Stomach (tissue), 9 donors: ENCODE results near the gene SHLD1. TPM values are rescaled to one million over a fixed set of nuclear protein-coding genes. Genes with fewer than 3 reads are reported as not detected.

ENCODE experiments used
- DNase-seq, 2 donors: peaks; one replicate each; pipeline versions ENCODE4 v3.0.0 to v3.0.0-alpha.2; 2013 to 2019
- H3K27ac ChIP-seq, 5 donors: fragments of 200-600 bp in 4 of 5; sonication (generic) in 4 of 5; one replicate each; pipeline ENCODE4 v1.5.1; 2013 to 2019; ENCODE audit warnings: mild to moderate bottlenecking in 1 of 5, moderate library complexity in 1 of 5
- H3K27me3 ChIP-seq, 3 donors: fragments of 200-600 bp; sonication (generic); one replicate each; pipeline ENCODE4 v1.5.1; 2017 to 2019; ENCODE audit warnings: mixed run types in 1 of 3
- H3K36me3 ChIP-seq, 4 donors: fragments of 200-600 bp; sonication (generic); 1 replicate in 3 of 4; 2 replicates in 1 of 4; pipeline ENCODE4 v1.5.1; 2016 to 2019
- H3K4me1 ChIP-seq, 4 donors: fragments of 200-600 bp; sonication (generic); one replicate each; pipeline ENCODE4 v1.5.1; 2016 to 2019
- H3K4me3 ChIP-seq, 4 donors: fragments of 200-600 bp; sonication (generic) in 3 of 4; one replicate each; pipeline ENCODE4 v1.5.1; 2016 to 2019; ENCODE audit warnings: mild to moderate bottlenecking in 1 of 4
- H3K9me3 ChIP-seq, 4 donors: fragments of 200-600 bp; sonication (generic); one replicate each; pipeline ENCODE4 v1.5.1; 2016 to 2019
- CTCF ChIP-seq, 7 experiments: fragments of 450-650 bp in 4 of 7; fragments of 200-600 bp in 3 of 7; sonication (generic) in 3 of 7; IDR thresholded peaks; one replicate each; pipeline ENCODE4 v1.5.1; 2016 to 2019; ENCODE audit warnings: antibody characterized with exemption in 7 of 7, control low read depth in 2 of 7, mild to moderate bottlenecking in 1 of 7
- EP300 ChIP-seq: sonication (generic); formaldehyde crosslinking; IDR thresholded peaks from one replicate; pipeline ENCODE4 v1.6.1; 2017; ENCODE audit warnings: antibody characterized with exemption
- POLR2A ChIP-seq, 4 donors: fragments of 450-650 bp; IDR thresholded peaks; one replicate each; pipeline ENCODE4 v1.6.1; 2016; ENCODE audit warnings: antibody characterized with exemption in 4 of 4, control low read depth in 2 of 4, mild to moderate bottlenecking in 1 of 4, moderate library complexity in 1 of 4
- POLR2AphosphoS5 ChIP-seq, 3 donors: sonication (generic); formaldehyde crosslinking; IDR thresholded peaks; one replicate each; pipeline ENCODE4 v1.6.1; 2016; ENCODE audit warnings: antibody characterized with exemption in 3 of 3
- WGBS, 5 donors: extraction: QIAGEN DNeasy Blood & Tissue Kit in 3 of 5; methylation state at CpG; one replicate each; pipeline versions ENCODE4 v1.1.5 to v1.1.7; 2013 to 2018; 5-methylcytosine and 5-hydroxymethylcytosine counted together
- intact Hi-C: fragments of 100-400 bp; cut with DNase I; formaldehyde crosslinking; loops from one replicate; pipeline ENCODE4 v1.15.1; 2023; ENCODE audit warnings: low total_unique reads
- polyA plus RNA-seq, 3 donors: library from polyadenylated mRNA; stranded (reverse); fragments of 200-250 nt; gene quantifications; one replicate each; pipeline ENCODE4 v1.2.3, GENCODE V29; 2013
- total RNA-seq, 5 donors: library from RNA; depleted of rRNA; stranded (reverse); fragments of >200 nt; gene quantifications; one replicate each; pipeline versions ENCODE4 v1.1.0 to v1.2.3, GENCODE V29; 2014 to 2016
- donor health status: healthy with polysubstance abuse.
- donor health status: Bipolar disorder and iron deficiency.
- donor health status: healthy.

SHLD1 gene
- total and polyA plus RNA-seq, 8 donors = 1.3 to 10.5 (median 3.5) TPM; not detected in 1

DNA sequence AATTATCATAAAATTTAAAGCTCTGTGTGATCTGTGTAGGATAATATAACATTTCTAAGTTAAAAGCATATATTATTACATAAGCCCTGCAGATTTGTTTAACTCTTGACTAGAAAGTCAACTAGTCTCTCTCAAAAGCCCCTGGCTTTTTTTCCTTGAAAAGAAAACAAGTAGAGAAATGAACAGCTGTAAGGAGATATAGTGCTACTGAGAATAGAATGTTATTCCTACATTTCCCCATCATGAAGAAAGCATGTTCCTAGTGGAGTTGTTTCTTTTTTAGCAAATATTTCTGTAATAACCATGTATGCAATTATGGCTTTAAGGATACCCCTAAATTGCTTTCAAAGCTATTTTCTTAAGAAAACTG, 37.6 kb downstream of the SHLD1 start:
- Histone ChIP-seq H3K36me3 (peaks cover 0 to 7% (median 5%) of the 10 kb centered on the region in 4 donors), H3K4me1 (peaks cover 7 to 27% (median 26%) of the 10 kb centered on the region in 4 donors), H3K9me3 (no peaks in the 10 kb centered on the region), H3K4me3 (no peak overlapping the region), H3K27me3 (no peaks in the 10 kb centered on the region), H3K27ac (peak overlapping the region in 2 of 5 donors; percentile 12 to 57)
- no peak for DNase-seq
- no peak for TF ChIP-seq POLR2AphosphoS5 (IDR thresholded peaks at IDR 0.05)
- no peak for TF ChIP-seq CTCF (IDR thresholded peaks at IDR 0.05)
- no peak for TF ChIP-seq POLR2A (IDR thresholded peaks at IDR 0.05)
- TF ChIP-seq EP300 = no peak
- intact Hi-C loops = loop anchor here (10.0 kb wide), 1 partner anchor 253 kb away; no protein-coding TSS in a partner anchor

DNA sequence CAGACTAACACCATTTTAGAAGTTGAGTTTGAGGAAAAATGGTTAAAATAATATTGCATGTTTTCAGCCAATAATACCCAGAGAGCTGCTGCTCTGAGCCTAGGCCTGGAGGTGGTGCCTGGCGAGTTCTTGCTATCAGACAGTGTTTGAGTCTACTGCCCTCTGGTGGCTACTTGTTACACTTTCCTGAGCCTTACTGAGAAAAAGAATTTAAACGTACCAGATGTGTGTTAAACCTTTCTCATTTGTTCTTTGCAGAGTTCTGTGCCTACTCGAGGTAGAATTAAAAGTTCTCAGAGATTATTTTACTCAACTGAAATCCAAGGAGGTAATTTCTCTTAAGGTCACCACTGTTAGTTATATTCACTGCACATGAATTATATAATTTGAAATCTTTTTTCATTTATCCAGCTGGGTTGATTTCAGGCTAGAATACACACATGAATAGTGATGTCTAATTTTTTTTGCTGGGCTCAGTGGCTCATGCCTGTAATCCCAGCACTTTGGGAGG, 38.2 kb downstream of the SHLD1 start:
- Histone ChIP-seq H3K36me3 (peaks cover 0 to 7% (median 5%) of the 10 kb centered on the region in 4 donors), H3K4me3 (no peak overlapping the region), H3K27me3 (no peaks in the 10 kb centered on the region), H3K27ac (no peak overlapping the region), H3K9me3 (no peaks in the 10 kb centered on the region), H3K4me1 (peaks cover 7 to 23% (median 20%) of the 10 kb centered on the region in 4 donors)
- DNase-seq = peak; percentile 80 to 94
- 0 to 2% (median 0%) methylated on average over 3 of the region's 3 CpGs for WGBS, 5 donors
- TF ChIP-seq CTCF (IDR thresholded peaks at IDR 0.05) (peak in 5 of 7 experiments; percentile 58 to 89 (median 87)), POLR2AphosphoS5 (IDR thresholded peaks at IDR 0.05) (no peak)
- intact Hi-C loops = loop anchor here (10.0 kb wide), 1 partner anchor 254 kb away; no protein-coding TSS in a partner anchor

- no peak overlapping the region for H3K4me3 ChIP-seq
- no peaks in the 10 kb centered on the region for H3K27me3 ChIP-seq
- TF ChIP-seq POLR2A (IDR thresholded peaks at IDR 0.05) = no peak
- TF ChIP-seq POLR2AphosphoS5 (IDR thresholded peaks at IDR 0.05) = no peak
- TF ChIP-seq CTCF (IDR thresholded peaks at IDR 0.05) = no peak
- no peak for TF ChIP-seq EP300
- no peak overlapping the region for H3K27ac ChIP-seq
- peaks cover 0 to 13% (median 5%) of the 10 kb centered on the region in 4 donors for H3K36me3 ChIP-seq
- peaks cover 7 to 23% (median 18%) of the 10 kb centered on the region in 4 donors for H3K4me1 ChIP-seq
- intact Hi-C loops = loop anchor here (10.0 kb wide), 1 partner anchor 255 kb away; no protein-coding TSS in a partner anchor
- H3K9me3 ChIP-seq = no peaks in the 10 kb centered on the region
- 85 to 94% (median 87%) methylated on average over 2 of the region's 2 CpGs for WGBS, 5 donors
- DNase-seq = no peak
These were observed 39.6 kb downstream of the SHLD1 start for GRCh38 chr20:5789827-5790226.

- H3K9me3 ChIP-seq = no peaks in the 10 kb centered on the region
- H3K4me1 ChIP-seq = peaks cover 0 to 11% (median 2%) of the 10 kb centered on the region in 4 donors
- H3K4me3 ChIP-seq = no peak overlapping the region
- DNase-seq = no peak
- 54 to 68% (median 61%) methylated on average over 2 of the region's 2 CpGs for WGBS, 5 donors
- H3K27me3 ChIP-seq = no peaks in the 10 kb centered on the region
- intact Hi-C loops = no loop called here
- no peak overlapping the region for H3K27ac ChIP-seq
- TF ChIP-seq CTCF (IDR thresholded peaks at IDR 0.05) = no peak
- TF ChIP-seq POLR2A (IDR thresholded peaks at IDR 0.05) = no peak
- TF ChIP-seq EP300 = no peak
- TF ChIP-seq POLR2AphosphoS5 (IDR thresholded peaks at IDR 0.05) = no peak
- H3K36me3 ChIP-seq = peaks cover 0 to 13% (median 5%) of the 10 kb centered on the region in 4 donors
These were observed 43.7 kb downstream of the SHLD1 start for GRCh38 chr20:5793916-5794315.
